ENCODE data around the gene TMEM14C.

GRCh38 chr6:10736731-10737130 is 13.9 kb downstream of the TMEM14C start:
- no peak for TF ChIP-seq POLR2A (IDR thresholded peaks at IDR 0.05; ENCODE audit: low read length)
- no peak for TF ChIP-seq GATA1 (IDR thresholded peaks at IDR 0.05; ENCODE audit: low read depth, low read length)

Measured in erythroblast (primary cell).